ENCODE results near the gene WIPF1. TPM values are rescaled to one million over a fixed set of nuclear protein-coding genes. Genes with fewer than 3 reads are reported as not detected.

WIPF1 gene
- total RNA-seq, 1 experiment from 2014 or later, result 20.8 TPM

DNA sequence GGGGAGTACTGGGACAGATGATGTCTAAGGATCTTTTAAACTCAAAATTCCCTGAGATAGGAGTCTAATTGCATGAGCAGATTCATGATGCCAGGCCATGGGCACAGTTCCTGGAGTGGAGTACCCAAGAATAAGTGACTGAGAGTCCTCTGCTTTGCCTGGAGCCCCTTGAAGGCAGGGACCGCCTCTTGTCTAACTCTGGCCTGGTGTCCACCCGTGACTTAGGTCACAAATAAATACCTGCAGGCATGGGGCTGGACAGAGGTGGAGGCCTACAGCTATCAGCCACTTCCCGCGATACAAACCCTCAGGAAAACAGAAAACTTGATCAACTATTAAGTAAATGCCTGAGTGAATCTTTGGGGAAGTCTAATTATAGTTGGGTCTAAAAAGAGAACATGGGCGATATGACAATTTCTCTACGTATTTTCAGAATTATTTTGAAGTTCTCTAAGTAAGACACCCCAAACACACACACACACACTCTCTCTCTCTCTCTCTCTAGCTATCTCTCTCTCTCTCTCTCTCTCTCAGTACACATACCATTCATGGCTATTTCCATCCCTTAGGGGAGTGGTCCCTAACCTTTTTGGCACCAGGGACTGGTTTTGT lies 1.8 kb upstream of the WIPF1 start:
- 0 out of 2 replicates have a peak, but pooled peaks cover 7% of the 10 kb centered on the region for H3K36me3 ChIP-seq
- no peaks in the 10 kb centered on the region for H3K9me3 ChIP-seq (replicated peaks)
- no peaks in the 10 kb centered on the region for H3K27me3 ChIP-seq (replicated peaks)
- H3K4me1 ChIP-seq (replicated peaks), result peaks cover 31% of the 10 kb centered on the region
- no peak overlapping the region for H3K27ac ChIP-seq
- DNase-seq (ENCODE audit: low read depth in 1 of 2, low spot score in 2 of 2), result no peak
- no peak overlapping the region for H3K4me3 ChIP-seq

DNA sequence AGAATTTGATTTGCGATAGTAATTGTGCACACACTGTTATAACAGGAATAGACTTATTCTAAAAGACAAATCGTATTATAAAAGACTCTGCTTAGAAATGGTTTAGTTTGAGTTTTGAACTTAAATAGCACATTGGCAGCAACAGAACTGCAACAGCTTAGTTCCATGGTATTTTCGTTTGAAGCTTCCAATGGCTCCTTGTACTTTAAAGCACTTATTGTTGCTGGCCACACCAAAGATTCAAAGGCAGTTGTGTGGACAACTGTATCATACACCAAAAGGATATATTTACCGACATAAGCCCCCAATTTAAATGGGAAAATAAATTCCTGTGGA lies 627 bp downstream of the WIPF1 start:
- Histone ChIP-seq H3K27me3 (replicated peaks) (no peaks in the 10 kb centered on the region), H3K4me1 (replicated peaks) (peaks cover 44% of the 10 kb centered on the region), H3K36me3 (0 out of 2 replicates have a peak, but pooled peaks cover 5% of the 10 kb centered on the region), H3K27ac (peak overlapping the region; percentile 90), H3K9me3 (replicated peaks) (no peaks in the 10 kb centered on the region), H3K4me3 (peak overlapping the region; percentile 15)
- no peak for DNase-seq (ENCODE audit: low read depth in 1 of 2, low spot score in 2 of 2)

DNA sequence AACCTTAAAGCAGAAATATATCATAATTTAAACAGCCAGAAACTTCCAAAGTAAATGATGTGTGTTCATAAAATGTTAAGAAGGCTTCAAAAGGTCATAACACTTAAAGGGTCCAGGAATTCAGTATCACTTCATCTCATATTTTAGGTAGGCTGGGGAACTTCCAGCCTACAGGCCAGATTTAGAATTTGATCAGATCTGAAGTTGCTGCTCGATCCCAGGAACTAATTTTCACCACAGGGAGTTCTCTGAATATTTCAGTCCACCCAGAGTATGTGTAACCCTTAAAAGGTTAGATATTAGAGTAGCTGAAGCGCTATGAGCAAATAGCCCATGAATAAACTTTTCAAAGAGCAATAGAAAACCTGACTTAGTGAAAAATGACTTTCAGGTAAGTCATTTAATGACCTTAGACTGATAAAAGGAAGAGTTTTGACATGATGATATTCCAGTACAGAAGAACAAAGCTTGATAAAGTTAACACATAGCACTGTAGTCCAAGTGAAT lies 1.7 kb downstream of the WIPF1 start:
- H3K36me3 ChIP-seq, result 0 out of 2 replicates have a peak, but pooled peaks cover 5% of the 10 kb centered on the region
- peaks cover 54% of the 10 kb centered on the region for H3K4me1 ChIP-seq (replicated peaks)
- H3K9me3 ChIP-seq (replicated peaks), result no peaks in the 10 kb centered on the region

GRCh38 chr2:174595116-174595809 lies 2.3 kb downstream of the WIPF1 start:
- Histone ChIP-seq H3K9me3 (replicated peaks) (no peaks in the 10 kb centered on the region), H3K4me3 (no peak overlapping the region), H3K4me1 (replicated peaks) (peaks cover 57% of the 10 kb centered on the region), H3K27ac (0 out of 2 replicates have a peak overlapping the region, but pooled peaks have one; percentile 90), H3K27me3 (replicated peaks) (no peaks in the 10 kb centered on the region), H3K36me3 (peaks cover 4% of the 10 kb centered on the region; the same call in 1 of the 2 replicates)
- no peak for DNase-seq (ENCODE audit: low read depth in 1 of 2, low spot score in 2 of 2)

More for the DNA sequence above, 1.7 kb downstream of the WIPF1 start:
- Histone ChIP-seq H3K4me3 (no peak overlapping the region), H3K27me3 (replicated peaks) (no peaks in the 10 kb centered on the region), H3K27ac (peak overlapping the region; percentile 90)
- DNase-seq (ENCODE audit: low read depth in 1 of 2, low spot score in 2 of 2), result no peak

GRCh38 chr2:174594456-174594855 lies 3.1 kb downstream of the WIPF1 start:
- peaks cover 57% of the 10 kb centered on the region for H3K4me1 ChIP-seq (replicated peaks)
- H3K9me3 ChIP-seq (replicated peaks), result no peaks in the 10 kb centered on the region
- peaks cover 2% of the 10 kb centered on the region; the same call in 1 of the 2 replicates for H3K36me3 ChIP-seq
- no peaks in the 10 kb centered on the region for H3K27me3 ChIP-seq (replicated peaks)
- no peak overlapping the region for H3K4me3 ChIP-seq
- H3K27ac ChIP-seq, result no peak overlapping the region
- no peak for DNase-seq (ENCODE audit: low read depth in 1 of 2, low spot score in 2 of 2)

GRCh38 chr2:174593574-174594203 lies 3.9 kb downstream of the WIPF1 start:
- H3K4me1 ChIP-seq (replicated peaks), result peaks cover 57% of the 10 kb centered on the region
- peak overlapping the region; percentile 83 for H3K27ac ChIP-seq
- DNase-seq (ENCODE audit: low read depth in 1 of 2, low spot score in 2 of 2), result peak; percentile 63 to 78
- H3K27me3 ChIP-seq (replicated peaks), result no peaks in the 10 kb centered on the region
- peaks cover 2% of the 10 kb centered on the region; the same call in 1 of the 2 replicates for H3K36me3 ChIP-seq
- no peaks in the 10 kb centered on the region for H3K9me3 ChIP-seq (replicated peaks)
- H3K4me3 ChIP-seq, result peak overlapping the region; percentile 11

DNA sequence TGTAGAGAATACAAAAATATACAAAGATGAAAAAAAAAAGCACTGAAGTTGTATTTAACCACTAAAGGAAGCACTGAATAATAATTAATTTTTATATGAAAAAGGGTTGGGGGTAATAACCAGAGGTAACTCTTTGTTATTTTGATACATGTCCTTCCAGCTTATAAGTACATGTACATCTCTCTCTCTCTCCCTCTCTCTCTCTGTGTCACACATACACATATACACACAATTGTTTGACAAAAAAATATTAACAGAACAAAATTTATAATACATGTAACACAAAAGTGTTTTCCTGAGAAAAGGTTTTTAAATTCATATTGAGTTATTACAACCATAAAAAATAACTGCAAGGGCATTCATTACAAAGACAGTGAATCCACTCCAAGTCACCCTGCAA lies 4.6 kb downstream of the WIPF1 start:
- Histone ChIP-seq H3K27ac (peak overlapping the region; percentile 83), H3K9me3 (replicated peaks) (no peaks in the 10 kb centered on the region), H3K4me1 (replicated peaks) (peaks cover 53% of the 10 kb centered on the region), H3K4me3 (no peak overlapping the region), H3K36me3 (peaks cover 2% of the 10 kb centered on the region; the same call in 1 of the 2 replicates), H3K27me3 (replicated peaks) (no peaks in the 10 kb centered on the region)
- DNase-seq (ENCODE audit: low read depth in 1 of 2, low spot score in 2 of 2), result no peak

GRCh38 chr2:174591740-174592139 lies 5.9 kb downstream of the WIPF1 start:
- Histone ChIP-seq H3K27ac (no peak overlapping the region), H3K4me1 (replicated peaks) (peaks cover 40% of the 10 kb centered on the region)
- no peak for DNase-seq (ENCODE audit: low read depth in 1 of 2, low spot score in 2 of 2)

DNA sequence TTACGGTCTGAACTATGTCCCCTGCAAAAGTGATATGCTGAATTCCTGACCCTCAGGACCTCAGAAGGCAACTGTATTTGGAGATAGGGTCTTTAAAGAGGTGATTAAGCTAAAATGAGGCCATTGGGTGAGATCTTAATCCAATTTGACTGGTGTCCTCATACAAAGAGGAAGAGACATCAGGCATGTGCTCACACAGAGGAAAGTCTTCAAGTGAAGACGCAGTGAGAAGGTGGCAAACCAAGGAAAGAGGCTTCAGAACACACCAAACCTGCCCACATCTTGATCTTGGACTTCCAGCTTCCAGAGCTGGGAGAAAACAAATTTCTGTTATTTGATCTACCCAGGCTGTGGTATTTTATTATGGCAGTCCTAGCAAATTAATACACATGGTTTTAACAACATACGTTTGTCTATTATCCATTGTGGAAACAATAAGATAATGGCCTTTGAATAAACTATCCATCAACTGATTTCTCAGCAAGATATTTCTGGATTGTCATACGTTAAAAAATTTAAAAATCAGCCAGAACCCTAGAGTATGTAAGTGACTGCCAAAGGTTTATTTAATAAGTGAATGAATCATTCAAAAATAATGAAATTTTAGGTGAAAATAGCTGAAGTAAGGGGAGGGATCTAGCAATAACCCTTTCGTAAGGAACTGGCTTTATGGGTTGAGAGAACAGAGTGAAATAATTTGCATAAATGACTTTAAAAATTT lies 6.5 kb downstream of the WIPF1 start:
- H3K4me3 ChIP-seq, result no peak overlapping the region
- peaks cover 2% of the 10 kb centered on the region; the same call in 1 of the 2 replicates for H3K36me3 ChIP-seq
- no peaks in the 10 kb centered on the region for H3K27me3 ChIP-seq (replicated peaks)
- no peaks in the 10 kb centered on the region for H3K9me3 ChIP-seq (replicated peaks)
- no peak for DNase-seq (ENCODE audit: low read depth in 1 of 2, low spot score in 2 of 2)
- H3K27ac ChIP-seq, result no peak overlapping the region
- H3K4me1 ChIP-seq (replicated peaks), result peaks cover 39% of the 10 kb centered on the region

More at GRCh38 chr2:174591740-174592139, 5.9 kb downstream of the WIPF1 start:
- Histone ChIP-seq H3K36me3 (peaks cover 2% of the 10 kb centered on the region; the same call in 1 of the 2 replicates), H3K9me3 (replicated peaks) (no peaks in the 10 kb centered on the region), H3K4me3 (no peak overlapping the region), H3K27me3 (replicated peaks) (no peaks in the 10 kb centered on the region)

DNA sequence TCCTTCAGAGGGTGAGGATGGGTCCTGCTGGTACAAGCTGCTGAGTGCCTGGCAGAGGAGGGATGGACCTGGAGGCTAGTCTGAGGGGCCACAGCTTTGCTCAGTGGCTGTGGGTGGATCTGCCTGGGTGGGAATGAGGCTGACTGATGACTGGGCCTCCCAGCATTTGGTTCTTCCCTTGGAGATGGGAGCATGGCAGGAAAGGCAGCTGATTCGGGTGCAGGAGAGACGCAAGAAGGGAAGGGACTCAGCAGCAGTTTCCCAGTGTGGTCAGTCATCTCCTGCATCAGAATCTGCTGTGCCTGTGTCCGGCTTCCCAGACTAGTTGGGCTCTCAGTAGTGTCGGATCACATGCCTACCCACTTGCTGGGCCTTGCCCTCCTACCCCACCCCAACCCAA lies 7.3 kb downstream of the WIPF1 start:
- H3K4me1 ChIP-seq (replicated peaks), result peaks cover 31% of the 10 kb centered on the region
- H3K27ac ChIP-seq, result no peak overlapping the region
- H3K9me3 ChIP-seq (replicated peaks), result no peaks in the 10 kb centered on the region
- peaks cover 2% of the 10 kb centered on the region; the same call in 1 of the 2 replicates for H3K36me3 ChIP-seq
- H3K27me3 ChIP-seq (replicated peaks), result no peaks in the 10 kb centered on the region
- DNase-seq (ENCODE audit: low read depth in 1 of 2, low spot score in 2 of 2), result no peak
- no peak overlapping the region for H3K4me3 ChIP-seq

DNA sequence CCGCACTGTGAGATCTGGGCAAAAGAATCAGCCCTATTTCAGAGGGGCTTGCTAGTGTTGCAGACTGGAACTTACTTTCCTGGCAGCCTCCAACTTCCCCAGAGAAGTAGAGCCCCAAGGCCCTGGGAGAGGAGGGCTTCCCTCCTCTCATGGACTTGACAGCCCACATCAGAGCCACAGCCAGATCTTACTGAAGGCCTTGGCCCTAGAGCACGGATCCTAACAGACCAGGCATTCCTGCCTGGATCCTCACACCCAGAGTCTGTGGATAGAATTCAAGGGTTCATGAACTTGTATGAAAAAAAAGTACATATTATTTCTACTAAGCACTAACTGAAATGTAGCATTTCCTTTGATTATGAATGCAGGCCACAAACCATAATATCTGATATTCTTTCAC lies 8.3 kb downstream of the WIPF1 start:
- no peak overlapping the region for H3K4me3 ChIP-seq
- H3K27me3 ChIP-seq (replicated peaks), result no peaks in the 10 kb centered on the region
- H3K9me3 ChIP-seq (replicated peaks), result no peaks in the 10 kb centered on the region
- H3K4me1 ChIP-seq (replicated peaks), result peaks cover 29% of the 10 kb centered on the region
- peaks cover 12% of the 10 kb centered on the region for H3K36me3 ChIP-seq
- no peak overlapping the region for H3K27ac ChIP-seq
- DNase-seq (ENCODE audit: low read depth in 1 of 2, low spot score in 2 of 2), result no peak

DNA sequence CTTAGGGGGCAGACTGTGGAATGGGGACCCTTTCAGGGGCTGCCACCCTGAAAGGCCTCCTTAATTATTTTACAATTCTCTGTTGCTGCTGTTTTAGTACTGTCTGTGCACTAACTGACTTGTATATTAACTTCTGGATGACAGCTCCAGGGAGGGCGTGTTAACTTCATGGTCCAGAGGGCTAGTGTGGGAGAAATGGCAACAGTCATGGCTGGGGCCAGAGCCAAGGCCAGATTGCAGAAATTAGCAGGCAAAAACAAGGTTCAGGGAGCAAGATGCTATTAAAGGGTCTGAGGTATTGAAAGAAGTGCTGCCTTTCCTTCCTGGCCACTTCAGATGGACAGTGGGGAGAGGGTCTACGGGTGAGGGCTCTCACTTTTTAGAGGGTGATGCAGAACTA lies 9.1 kb downstream of the WIPF1 start:
- Histone ChIP-seq H3K9me3 (replicated peaks) (no peaks in the 10 kb centered on the region), H3K27ac (no peak overlapping the region)
- no peak for DNase-seq (ENCODE audit: low read depth in 1 of 2, low spot score in 2 of 2)

GRCh38 chr2:174587579-174587978 lies 10.0 kb downstream of the WIPF1 start:
- Histone ChIP-seq H3K4me1 (replicated peaks) (peaks cover 24% of the 10 kb centered on the region), H3K36me3 (peaks cover 29% of the 10 kb centered on the region), H3K9me3 (replicated peaks) (no peaks in the 10 kb centered on the region), H3K4me3 (no peak overlapping the region), H3K27ac (no peak overlapping the region), H3K27me3 (replicated peaks) (no peaks in the 10 kb centered on the region)
- no peak for DNase-seq (ENCODE audit: low read depth in 1 of 2, low spot score in 2 of 2)

More for the DNA sequence above, 9.1 kb downstream of the WIPF1 start:
- Histone ChIP-seq H3K4me3 (no peak overlapping the region), H3K4me1 (replicated peaks) (peaks cover 22% of the 10 kb centered on the region), H3K27me3 (replicated peaks) (no peaks in the 10 kb centered on the region), H3K36me3 (peaks cover 20% of the 10 kb centered on the region)
